DLD1 (cell line): ENCODE data around the gene MYH10.

ENCODE experiments used
- in situ Hi-C: cut with HindIII; loops from 2 replicates; pipeline ENCODE4 v1.10.0; 2017; ENCODE audit warnings: low sequenced_read_pairs

Gene MYH10

GRCh38 chr17:8453326-8453725 lies 177.2 kb downstream of the MYH10 start:
- in situ Hi-C loops: no loop called here

- in situ Hi-C loops: no loop called here
Observed at GRCh38 chr17:8451933-8452614, 178.5 kb downstream of the MYH10 start.

GRCh38 chr17:8448310-8448709 lies 182.2 kb downstream of the MYH10 start:
- in situ Hi-C loops: no loop called here

GRCh38 chr17:8447799-8448198 lies 182.7 kb downstream of the MYH10 start:
- in situ Hi-C loops: no loop called here

GRCh38 chr17:8445536-8445935 lies 185.0 kb downstream of the MYH10 start:
- in situ Hi-C loops: no loop called here

GRCh38 chr17:8444494-8444893 lies 186.0 kb downstream of the MYH10 start:
- in situ Hi-C loops: no loop called here

GRCh38 chr17:8443756-8444155 lies 186.8 kb downstream of the MYH10 start:
- in situ Hi-C loops: no loop called here

- in situ Hi-C loops: no loop called here
Observed at GRCh38 chr17:8442310-8442709, 188.2 kb downstream of the MYH10 start.

- in situ Hi-C loops: no loop called here
Observed at GRCh38 chr17:8441690-8442089, 188.8 kb downstream of the MYH10 start.

- in situ Hi-C loops: no loop called here
Observed at GRCh38 chr17:8439681-8440080, 190.8 kb downstream of the MYH10 start.

GRCh38 chr17:8438441-8438840 lies 192.1 kb downstream of the MYH10 start:
- in situ Hi-C loops: no loop called here

GRCh38 chr17:8436844-8437171 lies 193.7 kb downstream of the MYH10 start:
- in situ Hi-C loops: no loop called here

GRCh38 chr17:8436169-8436843 lies 194.2 kb downstream of the MYH10 start:
- in situ Hi-C loops: no loop called here

- in situ Hi-C loops: no loop called here
Observed at GRCh38 chr17:8435245-8436168, 195.0 kb downstream of the MYH10 start, which contains the start of gene NDEL1. Gene NDEL1, plus strand, starts transcription at chr17:8435884. Its CDS starts 8,388 bp downstream, at chr17:8444272.

- in situ Hi-C loops: no loop called here
Observed at GRCh38 chr17:8430966-8431365, 199.6 kb downstream of the MYH10 start.

- in situ Hi-C loops: no loop called here
Observed at GRCh38 chr17:8426802-8427201, 203.7 kb downstream of the MYH10 start.

GRCh38 chr17:8426094-8426720 lies 204.3 kb downstream of the MYH10 start:
- in situ Hi-C loops: no loop called here
